Thoracic aorta (tissue), 2 donors: ENCODE results near the gene HS6ST3. TPM values are rescaled to one million over a fixed set of nuclear protein-coding genes. Genes with fewer than 3 reads are reported as not detected.

ENCODE experiments used
- ATAC-seq: fragments of 150-250 bp; one replicate; pipeline ENCODE4 v1.8.0; 2017; ENCODE audit warnings: low read depth; ENCODE audit not compliant: insufficient number of reproducible peaks, low FRiP score
- DNase-seq: peaks from one replicate; pipeline ENCODE4 v3.0.0-alpha.2; 2020; ENCODE audit warnings: low spot score
- H3K27ac ChIP-seq, 2 donors: fragments of 200-600 bp; sonication (generic); 1 replicate in 1 of 2; 2 replicates in 1 of 2; pipeline ENCODE4 v1.5.1; 2016; ENCODE audit warnings: mild to moderate bottlenecking in 2 of 2, moderate library complexity in 2 of 2
- H3K27me3 ChIP-seq: fragments of 200-600 bp; sonication (generic); replicated peaks from 2 replicates; pipeline ENCODE4 v1.6.0; 2016; ENCODE audit warnings: mild to moderate bottlenecking; ENCODE audit not compliant: insufficient read depth
- H3K36me3 ChIP-seq: fragments of 200-600 bp; sonication (generic); one replicate; pipeline ENCODE4 v1.5.1; 2016
- H3K4me1 ChIP-seq, 2 donors: fragments of 200-600 bp; sonication (generic); 1 replicate in 1 of 2; 2 replicates in 1 of 2; pipeline versions ENCODE4 v1.5.1 to v1.6.0; 2016; ENCODE audit warnings: low read depth in 2 of 2, mild to moderate bottlenecking in 1 of 2; ENCODE audit not compliant: control insufficient read depth in 1 of 2
- H3K4me3 ChIP-seq: fragments of 200-600 bp; sonication (generic); 2 replicates; pipeline ENCODE4 v1.5.1; 2016; ENCODE audit warnings: mild to moderate bottlenecking
- H3K9me3 ChIP-seq: fragments of 200-600 bp; sonication (generic); 2 replicates; pipeline ENCODE4 v1.5.1; 2016
- CTCF ChIP-seq: fragments of 200-600 bp; sonication (generic); IDR thresholded peaks from one replicate; pipeline ENCODE4 v1.5.1; 2019; ENCODE audit warnings: antibody characterized with exemption
- total RNA-seq, 2 donors: library from RNA; depleted of rRNA; stranded (reverse); fragments of >200 nt; gene quantifications; one replicate each; pipeline versions ENCODE4 v1.1.0 to v1.2.3, GENCODE V29; 2016

The HS6ST3 gene
- total RNA-seq, 2 donors from 2014 or later = 1.1 to 1.8 TPM

GRCh38 chr13:96285729-96286128 is 195.8 kb downstream of the HS6ST3 start:
- H3K4me3 ChIP-seq = no peak overlapping the region
- DNase-seq = no peak

GRCh38 chr13:96294930-96295881 is 205.3 kb downstream of the HS6ST3 start:
- H3K4me3 ChIP-seq = no peak overlapping the region
- no peaks in the 10 kb centered on the region for H3K27me3 ChIP-seq
- ATAC-seq (no peak), DNase-seq (no peak)
- TF ChIP-seq CTCF = no peak
- no peaks in the 10 kb centered on the region for H3K36me3 ChIP-seq
- H3K4me1 ChIP-seq = no peaks in the 10 kb centered on the region
- H3K27ac ChIP-seq = no peak overlapping the region
- no peaks in the 10 kb centered on the region for H3K9me3 ChIP-seq

More at GRCh38 chr13:96285729-96286128, 195.8 kb downstream of the HS6ST3 start:
- H3K4me1 ChIP-seq = no peaks in the 10 kb centered on the region
- no peak for TF ChIP-seq CTCF
- no peaks in the 10 kb centered on the region for H3K27me3 ChIP-seq
- no peaks in the 10 kb centered on the region for H3K9me3 ChIP-seq
- H3K27ac ChIP-seq = no peak overlapping the region
- no peak for ATAC-seq
- H3K36me3 ChIP-seq = no peaks in the 10 kb centered on the region

- DNase-seq = no peak
- Histone ChIP-seq H3K27ac (no peak overlapping the region), H3K9me3 (no peaks in the 10 kb centered on the region), H3K4me3 (no peak overlapping the region), H3K36me3 (no peaks in the 10 kb centered on the region), H3K4me1 (no peaks in the 10 kb centered on the region), H3K27me3 (no peaks in the 10 kb centered on the region)
- ATAC-seq = no peak
- TF ChIP-seq CTCF = no peak
Measured at GRCh38 chr13:96297360-96297759, 207.5 kb downstream of the HS6ST3 start.

GRCh38 chr13:96299235-96299634 is 209.3 kb downstream of the HS6ST3 start:
- TF ChIP-seq CTCF = no peak
- DNase-seq (no peak), ATAC-seq (no peak)
- H3K4me3 ChIP-seq = no peak overlapping the region
- no peaks in the 10 kb centered on the region for H3K9me3 ChIP-seq
- no peaks in the 10 kb centered on the region for H3K4me1 ChIP-seq
- H3K27me3 ChIP-seq = no peaks in the 10 kb centered on the region
- H3K27ac ChIP-seq = no peak overlapping the region
- no peaks in the 10 kb centered on the region for H3K36me3 ChIP-seq

GRCh38 chr13:96308568-96308967 is 218.7 kb downstream of the HS6ST3 start:
- Histone ChIP-seq H3K27me3 (no peaks in the 10 kb centered on the region), H3K36me3 (no peaks in the 10 kb centered on the region), H3K9me3 (no peaks in the 10 kb centered on the region), H3K4me1 (no peaks in the 10 kb centered on the region), H3K27ac (no peak overlapping the region), H3K4me3 (no peak overlapping the region)
- no peak for TF ChIP-seq CTCF
- DNase-seq = no peak
- no peak for ATAC-seq
